Keratinocyte (primary cell): ENCODE results near the gene IGFBP3. TPM values are rescaled to one million over a fixed set of nuclear protein-coding genes. Genes with fewer than 3 reads are reported as not detected.

ENCODE experiments used
- DNase-seq: peaks from one replicate; pipeline ENCODE4 v3.0.0-alpha.2; 2011; ENCODE audit warnings: low read depth, missing footprints, low spot score
- FAIRE-seq: peaks from 2 replicates; lab custom pipeline; 2011; peaks lifted over from hg19 to GRCh38; lab: Jason Lieb, UNC
- H2AFZ ChIP-seq: 2 replicates; pipeline ENCODE4 v1.6.0; 2012; ENCODE audit warnings: low read length, control low read depth, inconsistent platforms; ENCODE audit not compliant: control insufficient read depth
- H3K27ac ChIP-seq: 2 replicates; pipeline ENCODE4 v1.5.1; 2011; ENCODE audit warnings: low read length; ENCODE audit not compliant: control insufficient read depth, insufficient read depth
- H3K27me3 ChIP-seq: 3 replicates; pipeline ENCODE4 v1.6.0; 2011; ENCODE audit warnings: low read length; ENCODE audit not compliant: control insufficient read depth, insufficient read depth; ENCODE audit errors: extremely low read depth
- H3K36me3 ChIP-seq, 2 experiments: 2 replicates in 1 of 2; 3 replicates in 1 of 2; pipeline ENCODE4 v1.5.1; 2011; ENCODE audit warnings: low read length in 2 of 2, mild to moderate bottlenecking in 1 of 2; ENCODE audit not compliant: control insufficient read depth in 2 of 2, insufficient read depth in 2 of 2; ENCODE audit errors: extremely low read depth in 1 of 2
- H3K4me1 ChIP-seq: 3 replicates; pipeline ENCODE4 v1.5.1; 2011; ENCODE audit warnings: low read length; ENCODE audit not compliant: control insufficient read depth, insufficient read depth; ENCODE audit errors: extremely low read depth
- H3K4me2 ChIP-seq: 3 replicates; pipeline ENCODE4 v1.6.0; 2011; ENCODE audit warnings: low read depth, low read length; ENCODE audit not compliant: control insufficient read depth, insufficient read depth; ENCODE audit errors: extremely low read depth
- H3K4me3 ChIP-seq, 3 experiments: fragments of 200-600 bp in 1 of 3; sonication (generic) in 1 of 3; 2 replicates in 2 of 3; 3 replicates in 1 of 3; pipeline ENCODE4 v1.5.1; 2011 to 2016; ENCODE audit warnings: low read length in 3 of 3, mild to moderate bottlenecking in 3 of 3, control low read depth in 2 of 3, inconsistent platforms in 1 of 3, low read depth in 1 of 3, mixed read lengths in 1 of 3, mixed run types in 1 of 3, moderate library complexity in 1 of 3; ENCODE audit not compliant: control insufficient read depth in 2 of 3, insufficient read depth in 2 of 3; ENCODE audit errors: extremely low read depth in 1 of 3
- H3K79me2 ChIP-seq: 2 replicates; pipeline ENCODE4 v1.6.0; 2012; ENCODE audit warnings: low read length; ENCODE audit not compliant: control insufficient read depth, insufficient read depth
- H3K9ac ChIP-seq: 3 replicates; pipeline ENCODE4 v1.6.0; 2011; ENCODE audit warnings: low read length; ENCODE audit not compliant: control insufficient read depth, insufficient read depth; ENCODE audit errors: extremely low read depth
- H3K9me1 ChIP-seq: 3 replicates; pipeline ENCODE4 v1.6.0; 2011; ENCODE audit warnings: low read length; ENCODE audit not compliant: control insufficient read depth, insufficient read depth; ENCODE audit errors: extremely low read depth
- H3K9me3 ChIP-seq: 2 replicates; pipeline ENCODE4 v1.5.1; 2012; ENCODE audit warnings: low read depth, low read length; ENCODE audit not compliant: control insufficient read depth
- H4K20me1 ChIP-seq: 3 replicates; pipeline ENCODE4 v1.6.0; 2011; ENCODE audit warnings: low read length; ENCODE audit not compliant: control insufficient read depth, insufficient read depth; ENCODE audit errors: extremely low read depth
- EZH2 ChIP-seq: IDR thresholded peaks from one replicate; pipeline ENCODE4 v1.6.1; 2012; ENCODE audit warnings: inconsistent platforms, mild to moderate bottlenecking, low read length, moderate library complexity
- dilution Hi-C: fragments of 300-500 bp; cut with MboI; formaldehyde crosslinking; loops from one replicate; pipeline ENCODE4 v1.7.0; 2020; ENCODE audit warnings: low sequenced_read_pairs; ENCODE audit not compliant: extremely low pct_ligation_motif_present
- polyA plus RNA-seq, 5 experiments: library from polyadenylated mRNA; depleted of rRNA in 3 of 5; stranded (reverse) in 3 of 5; stranded (forward) in 1 of 5; unstranded in 1 of 5; fragments of >200 nt; gene quantifications; 1 replicate in 1 of 5; 2 replicates in 3 of 5; 3 replicates in 1 of 5; pipeline versions ENCODE4 v1.2.1 to v1.2.3, GENCODE V29; 2011 to 2012; ENCODE audit warnings: missing spikeins in 2 of 5, low read depth in 1 of 5, low replicate concordance in 1 of 5
- TF ChIP-seq, protein P1 (sequence below), 3 experiments: IDR thresholded peaks in 1 of 3; conservative IDR thresholded peaks in 1 of 3; optimal IDR thresholded peaks in 1 of 3; 2 replicates in 2 of 3; 3 replicates in 1 of 3; pipeline versions ENCODE3 to v1.5.1; 2011; ENCODE audit warnings: low read length in 3 of 3, mild to moderate bottlenecking in 3 of 3, moderate library complexity in 2 of 3, control low read depth in 1 of 3, inconsistent platforms in 1 of 3; ENCODE audit not compliant: insufficient read depth in 2 of 3; ENCODE audit errors: extremely low read depth in 1 of 3

Gene IGFBP3
- polyA plus RNA-seq, 1 donor (not counting 4 experiments of a cell fraction or from before 2014, with no cell fraction given): 14.0 TPM

DNA sequence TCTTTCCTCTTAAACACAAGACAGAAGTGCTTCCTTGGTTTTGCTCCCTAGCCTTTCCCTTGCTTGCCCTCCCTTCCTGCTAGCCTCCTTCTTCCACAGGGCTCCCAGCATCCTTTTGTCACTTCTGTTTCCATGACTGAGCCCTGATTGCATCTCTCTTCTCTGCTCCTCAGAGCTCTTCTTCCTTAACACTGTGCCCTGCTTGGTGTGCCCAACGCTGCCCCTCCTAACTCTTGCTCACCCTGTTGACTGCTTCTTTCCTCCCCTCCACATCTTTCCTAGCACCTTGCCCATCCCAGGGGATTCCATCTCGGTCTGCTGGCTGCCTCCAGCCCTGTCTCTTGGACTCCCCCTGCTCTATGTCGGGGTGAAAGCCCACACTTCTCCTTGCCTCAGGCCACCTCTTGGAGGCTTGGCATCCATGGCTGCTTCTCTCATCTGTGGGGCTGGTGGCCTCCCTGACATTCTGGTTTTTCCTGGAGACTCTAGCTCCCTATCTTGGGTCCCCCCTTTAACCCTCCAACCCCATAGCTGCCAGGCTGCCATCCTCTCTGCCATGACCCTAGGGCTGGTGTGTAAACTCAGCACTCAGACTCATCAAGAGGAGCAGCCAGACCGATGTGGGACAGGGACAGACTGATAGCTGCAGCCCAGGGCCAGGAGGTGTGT, 26.9 kb downstream of the IGFBP3 start:
- no peak overlapping the region for H2AFZ ChIP-seq
- H3K9ac ChIP-seq: no peak overlapping the region
- no peak overlapping the region for H3K4me3 ChIP-seq
- no peak overlapping the region for H3K27ac ChIP-seq
- H3K9me3 ChIP-seq: no peaks in the 10 kb centered on the region
- dilution Hi-C loops: no loop called here
- H3K36me3 ChIP-seq: no peaks in the 10 kb centered on the region
- TF ChIP-seq, protein P1, sequence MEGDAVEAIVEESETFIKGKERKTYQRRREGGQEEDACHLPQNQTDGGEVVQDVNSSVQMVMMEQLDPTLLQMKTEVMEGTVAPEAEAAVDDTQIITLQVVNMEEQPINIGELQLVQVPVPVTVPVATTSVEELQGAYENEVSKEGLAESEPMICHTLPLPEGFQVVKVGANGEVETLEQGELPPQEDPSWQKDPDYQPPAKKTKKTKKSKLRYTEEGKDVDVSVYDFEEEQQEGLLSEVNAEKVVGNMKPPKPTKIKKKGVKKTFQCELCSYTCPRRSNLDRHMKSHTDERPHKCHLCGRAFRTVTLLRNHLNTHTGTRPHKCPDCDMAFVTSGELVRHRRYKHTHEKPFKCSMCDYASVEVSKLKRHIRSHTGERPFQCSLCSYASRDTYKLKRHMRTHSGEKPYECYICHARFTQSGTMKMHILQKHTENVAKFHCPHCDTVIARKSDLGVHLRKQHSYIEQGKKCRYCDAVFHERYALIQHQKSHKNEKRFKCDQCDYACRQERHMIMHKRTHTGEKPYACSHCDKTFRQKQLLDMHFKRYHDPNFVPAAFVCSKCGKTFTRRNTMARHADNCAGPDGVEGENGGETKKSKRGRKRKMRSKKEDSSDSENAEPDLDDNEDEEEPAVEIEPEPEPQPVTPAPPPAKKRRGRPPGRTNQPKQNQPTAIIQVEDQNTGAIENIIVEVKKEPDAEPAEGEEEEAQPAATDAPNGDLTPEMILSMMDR (optimal IDR thresholded peaks at IDR 0.05 in 1 of 3, IDR thresholded peaks at IDR 0.05 in 1 of 3, conservative IDR thresholded peaks at IDR 0.05 in 1 of 3; ENCODE audit: extremely low read depth in 1 of 3, insufficient read depth in 2 of 3, low read length in 3 of 3): no peak
- TF ChIP-seq EZH2: no peak
- H4K20me1 ChIP-seq: no peaks in the 10 kb centered on the region
- no peak overlapping the region for H3K4me2 ChIP-seq
- no peak for DNase-seq
- H3K79me2 ChIP-seq: no peaks in the 10 kb centered on the region
- no peak for FAIRE-seq
- peaks cover 23% of the 10 kb centered on the region for H3K27me3 ChIP-seq
- H3K9me1 ChIP-seq: no peaks in the 10 kb centered on the region
- H3K4me1 ChIP-seq: no peaks in the 10 kb centered on the region

DNA sequence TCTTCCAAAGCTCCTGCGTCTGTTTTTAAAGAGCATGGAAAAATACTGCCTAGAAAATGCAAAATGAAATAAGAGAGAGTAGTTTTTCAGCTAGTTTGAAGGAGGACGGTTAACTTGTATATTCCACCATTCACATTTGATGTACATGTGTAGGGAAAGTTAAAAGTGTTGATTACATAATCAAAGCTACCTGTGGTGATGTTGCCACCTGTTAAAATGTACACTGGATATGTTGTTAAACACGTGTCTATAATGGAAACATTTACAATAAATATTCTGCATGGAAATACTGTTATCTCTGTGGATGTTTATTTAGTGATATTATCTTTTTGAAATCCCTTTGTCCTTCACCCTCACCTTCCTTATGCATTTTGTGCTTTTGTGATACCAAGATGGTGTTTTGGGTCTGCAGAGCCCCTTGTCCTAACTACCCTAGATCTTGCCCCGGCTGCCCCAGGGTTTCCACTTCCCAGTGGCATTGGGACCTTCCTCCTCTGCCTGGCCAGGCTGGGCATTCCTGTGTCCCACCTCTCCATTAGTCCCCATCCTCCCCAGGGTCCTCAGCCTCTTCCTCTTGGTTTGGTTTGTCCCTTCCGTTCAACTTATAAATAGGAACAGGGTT, 27.6 kb downstream of the IGFBP3 start:
- Histone ChIP-seq H3K4me2 (no peak overlapping the region), H2AFZ (no peak overlapping the region), H3K27ac (no peak overlapping the region), H3K4me3 (no peak overlapping the region), H4K20me1 (no peaks in the 10 kb centered on the region), H3K9me3 (no peaks in the 10 kb centered on the region), H3K79me2 (no peaks in the 10 kb centered on the region), H3K36me3 (no peaks in the 10 kb centered on the region), H3K9ac (no peak overlapping the region), H3K27me3 (peaks cover 28% of the 10 kb centered on the region), H3K9me1 (no peaks in the 10 kb centered on the region), H3K4me1 (no peaks in the 10 kb centered on the region)
- DNase-seq (no peak), FAIRE-seq (no peak)
- dilution Hi-C loops: no loop called here
- TF ChIP-seq, protein P1 (optimal IDR thresholded peaks at IDR 0.05 in 1 of 3, IDR thresholded peaks at IDR 0.05 in 1 of 3, conservative IDR thresholded peaks at IDR 0.05 in 1 of 3; ENCODE audit: extremely low read depth in 1 of 3, insufficient read depth in 2 of 3, low read length in 3 of 3): no peak
- TF ChIP-seq EZH2: no peak
